ENCODE measurements around the gene PAM. TPM values are rescaled to one million over a fixed set of nuclear protein-coding genes. Genes with fewer than 3 reads are reported as not detected.

The PAM gene
- total and polyA plus RNA-seq, 12 donors = 488 to 1,485 (median 1,074) TPM

GRCh38 chr5:102819634-102820033, 64.5 kb downstream of the PAM start:
- no peak overlapping the region for H3K4me3 ChIP-seq
- H3K9me3 ChIP-seq = no peaks in the 10 kb centered on the region
- no peaks in the 10 kb centered on the region for H3K27me3 ChIP-seq
- TF ChIP-seq, protein P1, sequence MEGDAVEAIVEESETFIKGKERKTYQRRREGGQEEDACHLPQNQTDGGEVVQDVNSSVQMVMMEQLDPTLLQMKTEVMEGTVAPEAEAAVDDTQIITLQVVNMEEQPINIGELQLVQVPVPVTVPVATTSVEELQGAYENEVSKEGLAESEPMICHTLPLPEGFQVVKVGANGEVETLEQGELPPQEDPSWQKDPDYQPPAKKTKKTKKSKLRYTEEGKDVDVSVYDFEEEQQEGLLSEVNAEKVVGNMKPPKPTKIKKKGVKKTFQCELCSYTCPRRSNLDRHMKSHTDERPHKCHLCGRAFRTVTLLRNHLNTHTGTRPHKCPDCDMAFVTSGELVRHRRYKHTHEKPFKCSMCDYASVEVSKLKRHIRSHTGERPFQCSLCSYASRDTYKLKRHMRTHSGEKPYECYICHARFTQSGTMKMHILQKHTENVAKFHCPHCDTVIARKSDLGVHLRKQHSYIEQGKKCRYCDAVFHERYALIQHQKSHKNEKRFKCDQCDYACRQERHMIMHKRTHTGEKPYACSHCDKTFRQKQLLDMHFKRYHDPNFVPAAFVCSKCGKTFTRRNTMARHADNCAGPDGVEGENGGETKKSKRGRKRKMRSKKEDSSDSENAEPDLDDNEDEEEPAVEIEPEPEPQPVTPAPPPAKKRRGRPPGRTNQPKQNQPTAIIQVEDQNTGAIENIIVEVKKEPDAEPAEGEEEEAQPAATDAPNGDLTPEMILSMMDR (IDR thresholded peaks at IDR 0.05) = no peak
- peaks cover 7 to 46% (median 28%) of the 10 kb centered on the region in 9 donors for H3K4me1 ChIP-seq
- WGBS, 2 donors = 58 to 69% methylated on average over 5 of the region's 5 CpGs
- H3K27ac ChIP-seq = no peak overlapping the region
- ATAC-seq = no peak
- H3K36me3 ChIP-seq = peaks cover 0 to 5% (median 0%) of the 10 kb centered on the region in 9 donors
- intact Hi-C loops (cut with DNase I) = loop anchor here in 1 of 10 donors (5.0 kb wide), 1 partner anchor 38 kb away; no protein-coding TSS in a partner anchor
- DNase-seq = no peak

- Histone ChIP-seq H3K9me3 (no peaks in the 10 kb centered on the region), H3K36me3 (peaks cover 0 to 5% (median 0%) of the 10 kb centered on the region in 9 donors), H3K4me3 (no peak overlapping the region), H3K27ac (peak overlapping the region in 1 of 10 donors; percentile 0), H3K27me3 (no peaks in the 10 kb centered on the region), H3K4me1 (peaks cover 0 to 29% (median 11%) of the 10 kb centered on the region in 9 donors)
- DNase-seq (no peak), ATAC-seq (peak in 4 of 8 donors; percentile 44 to 72 (median 64))
- intact Hi-C loops (cut with DNase I) = no loop called here
- TF ChIP-seq, protein P1 (IDR thresholded peaks at IDR 0.05) = no peak
- 80 to 83% methylated on average over 1 of the region's 1 CpG for WGBS, 2 donors
Observed at GRCh38 chr5:102823441-102823874, 68.4 kb downstream of the PAM start.

DNA sequence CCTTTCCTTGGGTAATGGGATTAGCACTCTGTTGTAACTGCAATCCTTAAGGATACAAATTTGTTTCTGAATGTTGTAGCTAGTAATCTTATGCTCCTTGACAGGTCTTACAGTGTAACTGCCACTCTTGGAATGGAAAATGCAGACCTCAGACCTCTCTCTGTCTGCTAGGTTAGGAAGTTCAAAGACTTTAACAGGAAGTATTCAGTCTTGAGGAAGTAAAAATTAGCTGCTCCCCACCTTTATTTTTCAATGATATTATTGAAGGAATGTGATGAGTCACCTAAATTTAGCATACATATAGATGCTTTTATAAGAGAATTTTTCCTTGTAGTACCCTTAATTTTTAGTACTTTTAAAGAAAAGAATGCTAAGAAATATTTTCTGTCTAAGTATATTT, 71.5 kb downstream of the PAM start:
- Histone ChIP-seq H3K27me3 (no peaks in the 10 kb centered on the region), H3K4me3 (no peak overlapping the region), H3K4me1 (peaks cover 0 to 22% (median 2%) of the 10 kb centered on the region in 9 donors), H3K36me3 (peaks cover 0 to under 1% (median 0%) of the 10 kb centered on the region in 9 donors), H3K27ac (no peak overlapping the region), H3K9me3 (no peaks in the 10 kb centered on the region)
- TF ChIP-seq, protein P1 (IDR thresholded peaks at IDR 0.05) = no peak
- ATAC-seq = no peak
- no peak for DNase-seq
- intact Hi-C loops (cut with DNase I) = no loop called here

DNA sequence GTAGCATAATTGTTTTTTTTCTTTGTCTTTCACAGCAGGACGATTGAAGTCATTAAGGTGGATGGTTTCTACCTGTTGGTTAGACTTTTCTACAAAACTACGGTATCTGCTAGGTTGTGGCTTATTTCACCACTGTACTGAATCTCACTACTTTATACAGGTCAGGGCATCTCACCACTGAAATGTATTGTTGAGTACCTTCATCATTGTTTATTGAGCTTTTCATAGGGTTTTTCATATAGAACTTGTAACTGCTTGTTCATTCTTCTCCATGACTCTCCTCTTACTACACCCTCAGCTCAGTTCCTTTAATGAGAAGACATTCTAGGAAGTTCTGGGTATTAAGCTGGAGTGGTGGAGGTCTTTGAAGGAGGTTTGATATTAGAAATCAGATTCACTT, 75.1 kb downstream of the PAM start:
- TF ChIP-seq, protein P1 (IDR thresholded peaks at IDR 0.05) = no peak
- intact Hi-C loops (cut with DNase I) = no loop called here
- H3K9me3 ChIP-seq = no peaks in the 10 kb centered on the region
- no peak for DNase-seq
- no peak overlapping the region for H3K4me3 ChIP-seq
- no peaks in the 10 kb centered on the region for H3K27me3 ChIP-seq
- no peak overlapping the region for H3K27ac ChIP-seq
- H3K36me3 ChIP-seq = no peaks in the 10 kb centered on the region
- H3K4me1 ChIP-seq = peaks cover 0 to 26% (median 16%) of the 10 kb centered on the region in 9 donors
- no peak for ATAC-seq
- 91 to 94% methylated on average over 2 of the region's 2 CpGs for WGBS, 2 donors

Data from heart right ventricle (tissue), 16 donors.